GM21737 (cell line): ENCODE measurements around the gene P2RY6.

Experiments used
- ATAC-seq: cut with Tn5 transposase; IDR thresholded peaks from one replicate; pipeline ENCODE4 v1.9.1; 2021; ENCODE audit warnings: mild to moderate bottlenecking, moderate library complexity; ENCODE audit not compliant: unreplicated experiment

P2RY6 gene

DNA sequence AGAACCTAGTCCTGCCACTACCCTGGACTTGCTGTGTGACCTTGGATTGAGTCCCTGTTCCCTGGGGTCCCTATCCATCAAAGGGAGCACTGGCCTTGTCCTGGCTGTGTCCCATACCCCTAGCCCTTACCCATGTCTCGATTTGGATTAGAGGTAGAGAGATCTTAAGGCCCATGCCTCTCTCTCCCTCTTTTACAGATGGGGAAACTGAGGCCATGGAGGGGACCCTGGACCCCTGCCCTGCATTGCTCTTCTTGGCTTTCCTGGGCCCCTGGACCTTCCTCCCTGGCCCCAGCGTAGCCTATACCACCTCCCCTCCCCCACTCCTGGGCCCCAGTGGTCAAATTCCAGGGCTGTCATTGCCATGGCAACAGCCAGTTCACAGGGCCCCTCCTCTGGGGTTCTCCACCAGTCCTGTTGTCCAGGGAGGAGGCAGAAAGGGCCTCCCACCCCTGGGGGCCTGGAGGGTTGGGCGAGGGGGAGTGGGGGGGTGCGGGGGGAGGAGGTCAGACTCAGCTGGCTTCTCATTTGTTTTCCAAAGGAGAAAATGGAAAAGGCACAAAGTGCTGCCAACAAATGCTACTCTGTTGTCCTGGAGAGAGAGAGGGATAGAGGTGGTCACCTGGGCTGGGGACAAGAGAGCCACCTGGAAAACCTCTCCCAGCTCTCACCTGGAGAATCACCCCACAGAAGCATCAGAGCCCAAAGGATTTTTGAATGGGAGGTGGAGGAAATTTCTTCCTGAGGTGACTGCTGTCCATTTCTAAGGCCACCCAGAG is 59.2 kb downstream of the P2RY6 start:
- ATAC-seq, result no peak

DNA sequence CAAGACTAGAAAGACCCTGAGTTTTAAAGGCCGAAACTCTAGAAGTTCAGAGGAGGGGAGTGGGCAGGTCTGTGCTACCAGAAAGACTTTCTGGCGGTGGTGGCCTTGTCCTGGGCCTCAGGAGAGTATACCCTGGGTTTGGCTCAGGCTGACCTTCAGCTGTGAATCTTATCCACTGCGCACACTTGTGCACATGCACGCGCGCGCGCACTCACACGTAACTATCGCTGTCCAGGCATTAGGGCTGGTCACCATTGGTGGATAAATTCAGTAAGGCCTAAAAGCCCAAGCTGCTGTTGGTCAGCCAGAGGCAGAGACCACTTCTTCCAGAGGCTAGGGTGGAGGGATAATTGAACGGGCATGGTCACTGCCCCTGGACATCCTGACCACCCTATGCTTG is 61.0 kb downstream of the P2RY6 start:
- ATAC-seq, result no peak

DNA sequence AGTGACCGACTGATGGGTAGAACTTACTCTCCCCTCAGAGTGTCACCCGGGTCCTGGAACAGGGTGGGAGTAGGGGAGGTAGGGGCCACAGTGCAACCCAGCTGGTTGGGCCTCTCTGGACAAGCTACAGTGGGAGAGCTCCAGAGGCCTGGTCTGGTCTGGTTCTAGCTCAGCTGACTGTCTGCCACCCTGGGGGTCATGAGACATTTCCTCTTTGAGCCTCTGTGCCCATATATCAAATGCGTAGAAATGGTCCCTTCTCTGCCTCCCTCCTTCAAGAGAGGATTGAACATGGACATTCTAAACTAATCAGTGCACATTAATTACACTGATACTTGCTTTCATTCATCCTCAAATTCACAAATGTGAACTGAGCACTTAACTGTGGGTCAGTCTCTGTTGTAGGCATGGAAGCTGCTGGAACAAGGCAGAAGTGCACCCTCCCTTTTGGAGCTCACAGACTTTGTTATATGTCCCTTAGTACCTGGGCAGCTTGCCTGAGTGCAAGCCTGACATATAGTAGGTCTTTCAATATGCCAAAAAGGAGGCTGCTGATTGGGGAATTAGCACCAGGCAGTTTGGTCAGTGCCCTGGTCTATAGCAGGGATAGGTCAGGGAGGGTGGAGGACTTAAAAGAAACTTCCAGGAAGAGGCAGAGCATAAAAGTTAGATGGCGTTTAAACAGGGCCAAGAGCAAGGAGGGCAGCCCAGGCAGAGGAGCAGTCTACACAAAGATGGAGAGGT is 61.7 kb downstream of the P2RY6 start:
- ATAC-seq, result no peak

DNA sequence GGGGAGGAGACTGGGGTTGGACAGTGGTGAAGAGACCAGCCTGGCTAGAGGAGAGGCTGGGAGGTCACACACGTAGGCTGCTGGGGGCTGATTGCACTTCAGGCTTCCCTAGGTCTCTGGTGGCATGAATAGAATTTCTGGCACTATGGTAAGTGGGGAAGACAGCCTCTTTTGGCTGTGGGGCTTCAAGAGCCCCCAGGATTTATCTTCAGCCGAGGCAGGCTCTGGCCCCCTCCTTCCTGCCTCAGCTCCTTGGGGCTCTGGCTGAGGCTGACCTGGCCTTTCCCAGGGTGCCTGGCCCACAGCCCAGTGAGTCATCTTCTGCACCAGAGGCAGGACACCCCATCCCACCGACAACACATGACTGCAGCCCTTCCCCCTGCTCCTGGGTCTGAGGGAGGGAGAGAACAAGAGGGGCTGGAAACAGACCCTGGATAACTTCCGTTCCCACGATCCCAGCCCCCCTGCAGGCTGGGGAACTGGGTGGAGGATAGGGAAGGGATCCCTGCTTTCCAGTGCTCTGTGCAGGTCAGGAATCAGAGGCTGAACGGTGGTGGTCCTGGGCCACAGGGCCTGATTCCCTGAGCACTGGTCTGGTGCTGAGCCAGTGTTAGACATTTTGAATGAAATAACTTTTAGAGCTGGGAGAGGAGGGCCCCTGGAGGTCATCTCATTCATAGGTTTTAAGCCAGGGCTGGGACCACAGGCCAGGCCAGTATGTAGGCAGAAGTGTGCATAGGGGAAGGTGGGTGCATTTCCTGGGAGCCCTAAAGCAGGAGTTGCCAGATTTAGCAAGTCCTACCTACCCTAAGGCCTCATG is 62.5 kb downstream of the P2RY6 start:
- ATAC-seq, result no peak

DNA sequence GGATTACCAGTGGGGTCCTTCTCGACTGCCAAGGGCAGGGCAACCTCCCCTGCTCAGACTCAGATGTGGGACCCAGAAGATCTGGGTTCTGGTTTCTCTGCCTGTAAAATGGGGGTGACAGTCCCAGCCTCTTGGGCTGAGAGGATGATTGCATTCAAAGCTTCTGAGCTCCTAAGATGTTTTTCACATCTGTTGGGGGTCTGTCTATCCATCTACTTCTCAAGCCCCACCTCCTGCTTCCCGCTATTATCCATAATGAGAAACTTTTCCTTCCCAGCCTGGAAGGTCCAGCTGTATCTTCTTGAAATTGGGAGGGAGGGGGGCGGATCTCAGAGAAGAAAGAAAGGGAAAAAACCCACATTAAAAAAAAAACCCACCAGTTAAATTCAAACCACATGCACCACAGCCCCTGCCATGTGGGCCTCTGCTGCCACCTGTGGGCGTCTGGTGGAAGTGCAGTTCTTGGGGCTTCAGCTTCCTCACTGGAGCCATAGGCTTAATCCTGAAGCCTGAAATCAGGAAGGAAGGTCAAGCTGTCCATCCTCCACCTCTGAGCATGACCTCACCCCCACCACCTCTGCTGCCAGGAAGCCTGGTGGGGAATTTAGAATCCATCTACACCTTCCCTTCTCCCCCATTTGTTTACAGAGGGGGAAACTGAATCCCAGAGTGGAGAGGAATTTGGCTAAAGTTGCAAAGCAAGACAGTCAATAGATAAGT is 63.2 kb downstream of the P2RY6 start:
- no peak for ATAC-seq

DNA sequence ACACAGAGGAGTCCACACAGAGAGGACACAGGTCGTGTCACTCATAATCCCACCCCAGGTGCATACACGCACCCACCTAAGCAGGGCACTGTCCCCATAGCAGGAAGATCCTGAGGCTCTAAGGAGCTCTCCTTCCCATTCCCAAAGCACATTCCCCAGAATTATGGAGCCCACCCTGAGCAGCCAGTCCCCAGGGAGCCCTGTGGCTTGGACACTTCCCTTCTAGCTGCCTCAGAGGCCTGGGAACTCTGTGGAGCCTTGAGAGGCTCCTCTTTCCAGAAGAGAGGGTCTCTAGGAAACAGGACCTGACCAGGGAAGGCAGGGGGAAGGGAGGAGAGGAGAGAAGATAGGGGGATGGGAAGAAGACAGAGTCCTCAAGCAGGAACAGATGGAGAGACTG is 65.7 kb downstream of the P2RY6 start:
- no peak for ATAC-seq

DNA sequence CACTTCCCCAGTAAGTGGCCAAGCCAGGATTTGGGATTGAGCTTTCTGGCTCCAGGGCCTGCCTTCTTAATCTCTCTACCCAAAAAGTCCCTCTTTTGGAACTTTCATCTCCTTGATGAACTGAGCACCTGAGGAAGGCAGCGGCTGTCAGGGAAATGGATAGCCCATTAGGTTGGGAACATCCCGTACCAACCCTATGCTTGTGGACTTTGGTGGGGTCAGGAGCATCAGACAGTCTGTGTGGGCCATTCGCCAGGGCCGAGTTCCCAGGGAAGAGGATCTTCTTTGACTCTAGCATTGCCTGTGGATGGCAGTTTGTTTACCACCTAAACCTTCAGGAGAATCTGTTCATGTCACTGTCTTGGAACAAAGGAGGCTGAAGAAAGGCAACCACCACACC is 66.1 kb downstream of the P2RY6 start:
- no peak for ATAC-seq

DNA sequence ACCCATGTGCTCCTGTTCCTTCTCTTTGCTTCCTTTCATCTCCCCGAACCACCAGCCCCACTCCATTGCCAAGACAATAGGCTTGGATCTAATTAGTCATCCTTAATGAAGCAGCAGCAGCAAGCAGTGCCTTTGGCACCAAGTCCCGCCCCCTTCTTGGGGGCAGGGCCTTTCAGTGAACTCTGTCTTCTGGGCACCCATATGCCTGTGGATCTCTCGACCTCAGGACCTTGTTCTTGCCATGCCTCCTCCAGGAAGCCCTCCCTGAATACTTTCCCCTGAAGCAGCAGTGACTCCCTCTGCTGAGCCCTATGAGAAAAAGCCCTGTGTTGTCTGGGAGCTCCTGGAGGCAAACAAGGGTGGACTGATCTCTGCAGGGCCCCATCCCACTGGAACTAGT is 68.0 kb downstream of the P2RY6 start:
- ATAC-seq, result no peak

DNA sequence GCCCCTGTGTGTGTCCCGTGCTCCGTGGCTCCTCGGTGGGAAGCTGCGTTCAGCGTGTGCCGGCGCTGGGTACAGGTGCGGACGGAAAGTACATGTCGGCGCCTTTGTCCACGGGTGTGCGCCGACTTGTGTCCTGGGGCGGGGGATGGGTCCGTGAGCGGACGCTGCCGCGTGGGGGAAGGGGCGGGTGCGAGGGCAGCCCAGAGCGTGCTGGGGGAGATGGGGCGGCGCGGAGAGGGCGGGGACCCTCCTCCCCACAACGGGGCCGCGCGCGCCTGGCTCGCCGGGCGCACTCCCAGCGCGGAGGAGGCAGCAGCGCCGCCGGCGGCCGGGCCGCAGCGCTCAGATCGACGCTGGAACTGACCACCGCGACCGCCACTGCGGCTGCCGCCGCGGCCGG is 70.5 kb downstream of the P2RY6 start:
- ATAC-seq, result no peak

DNA sequence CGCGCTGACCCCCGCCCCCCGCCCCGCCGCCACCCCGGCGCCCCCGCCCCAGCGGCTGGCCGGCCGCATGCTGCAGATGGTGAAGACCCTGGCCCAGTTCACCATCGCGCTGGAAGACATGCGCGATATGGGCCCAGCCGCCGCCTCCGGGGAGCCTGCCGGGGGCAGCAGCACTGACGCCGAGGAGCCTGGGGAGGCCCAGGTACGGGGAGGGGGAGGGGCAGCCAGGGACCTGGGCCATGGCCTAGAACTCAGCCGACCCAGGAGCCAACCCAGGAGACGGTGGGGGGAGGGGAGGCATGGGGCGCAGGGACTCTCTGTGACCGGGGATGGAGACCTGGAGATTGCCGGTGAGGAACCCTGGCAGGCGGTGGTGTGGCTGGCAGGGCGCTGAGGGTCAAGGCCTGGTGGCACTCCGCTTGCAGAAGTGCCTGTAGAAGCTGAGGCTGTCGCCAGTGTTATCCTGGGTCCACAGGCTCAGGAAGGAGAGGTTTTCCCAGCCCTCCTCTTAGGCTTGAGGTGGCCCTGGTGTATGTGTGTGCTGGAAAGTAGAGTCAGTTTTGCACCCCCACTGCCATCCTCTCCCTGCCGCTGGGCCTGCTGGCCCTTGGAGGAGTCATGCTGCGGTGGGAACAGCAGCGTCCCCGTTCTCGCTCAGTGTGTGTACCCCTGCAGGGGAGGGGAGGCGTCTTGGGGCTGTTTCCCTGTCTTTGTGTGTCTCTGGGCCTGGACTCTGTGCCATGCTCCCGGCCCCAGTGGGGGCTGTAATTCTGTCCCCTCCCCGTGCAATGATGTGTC is 71.1 kb downstream of the P2RY6 start:
- ATAC-seq, result no peak

DNA sequence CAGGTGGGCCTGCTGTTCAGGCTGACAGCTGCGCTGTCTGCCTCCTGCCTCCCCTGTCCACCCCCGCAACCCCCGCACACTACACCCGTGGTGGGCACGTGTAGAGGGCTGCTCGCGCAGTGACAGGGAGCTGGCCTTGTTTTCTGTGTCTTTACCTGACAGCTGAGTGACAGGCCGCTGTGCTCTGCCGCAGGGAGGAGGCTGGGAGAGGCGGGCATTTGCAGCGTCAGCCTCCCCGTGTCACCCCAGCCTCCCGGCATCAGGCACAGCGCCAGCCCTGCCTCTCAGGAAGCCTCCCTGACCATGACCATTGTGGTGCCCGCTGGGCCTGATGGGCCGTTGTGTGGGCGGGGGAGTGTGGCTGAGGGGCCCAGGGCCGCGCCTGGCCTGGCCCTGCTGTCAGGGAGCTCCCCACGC is 72.1 kb downstream of the P2RY6 start:
- ATAC-seq, result no peak

DNA sequence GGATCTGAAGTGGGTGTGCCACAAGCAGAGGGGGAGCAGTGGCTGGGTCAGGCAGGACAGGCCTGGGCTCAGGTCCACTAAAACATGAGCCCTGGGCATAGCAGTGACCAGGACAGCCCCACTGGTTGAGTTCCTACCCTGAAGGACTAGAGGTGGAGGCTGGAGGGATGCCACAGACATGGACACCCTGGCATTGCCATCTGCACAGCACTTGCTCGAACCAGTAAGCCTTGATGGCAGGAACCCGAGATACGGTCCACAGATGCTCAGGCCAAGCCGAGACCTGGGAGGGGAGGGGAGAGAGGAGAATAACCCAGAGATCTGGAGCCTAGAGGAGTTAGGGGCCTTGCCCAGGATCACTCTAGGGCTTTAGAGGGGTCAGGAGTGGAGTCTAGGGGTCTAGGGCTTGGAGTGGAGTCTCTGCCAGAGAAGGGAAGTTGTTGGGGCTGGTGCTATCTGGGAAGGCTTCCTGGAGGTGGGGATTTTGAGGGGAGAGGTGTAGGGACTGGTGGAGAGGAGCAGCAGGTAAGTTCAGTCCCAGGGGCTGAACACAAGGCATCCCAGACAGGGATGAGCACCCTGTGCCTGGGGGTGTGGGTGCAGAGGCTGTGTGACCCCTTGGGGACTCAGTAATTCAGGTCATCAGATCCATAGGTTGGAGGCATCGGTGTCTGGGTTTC is 73.5 kb downstream of the P2RY6 start:
- ATAC-seq, result no peak

DNA sequence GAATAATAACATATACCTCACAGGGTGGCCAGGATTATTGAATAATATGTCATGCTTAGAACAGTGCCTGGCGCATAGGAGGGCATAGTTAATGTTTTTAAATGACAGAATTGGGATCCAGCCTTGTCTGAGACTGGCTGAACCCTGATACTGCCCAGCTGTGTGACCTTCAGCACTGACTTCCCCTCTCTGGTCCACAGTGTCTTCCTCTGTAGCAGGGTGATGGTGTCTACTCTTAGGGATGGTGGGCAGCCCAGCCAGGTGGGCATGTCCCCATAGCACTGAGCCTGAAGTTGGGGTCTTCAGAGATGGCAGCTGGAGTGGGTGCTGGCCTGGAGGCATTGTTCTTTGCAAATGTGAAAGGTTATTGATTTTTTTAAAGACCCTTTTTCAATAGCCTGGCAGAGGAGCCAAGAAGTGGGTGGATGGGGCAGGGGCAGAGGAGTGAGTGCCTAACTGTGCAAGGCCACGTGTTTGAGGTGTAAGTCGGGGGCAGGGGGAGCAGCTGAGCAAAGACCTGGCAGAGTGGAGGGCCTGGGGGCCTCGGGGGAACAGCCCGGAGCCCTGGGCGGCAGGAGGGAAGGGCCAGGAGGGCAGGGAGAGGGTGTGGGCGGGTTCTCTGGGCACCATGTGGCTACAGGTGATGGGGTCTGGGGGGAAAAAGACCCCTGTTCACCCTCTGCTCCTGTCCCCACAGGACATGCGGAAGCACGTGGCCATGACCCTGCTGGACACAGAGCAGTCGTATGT is 74.2 kb downstream of the P2RY6 start:
- ATAC-seq, result no peak

DNA sequence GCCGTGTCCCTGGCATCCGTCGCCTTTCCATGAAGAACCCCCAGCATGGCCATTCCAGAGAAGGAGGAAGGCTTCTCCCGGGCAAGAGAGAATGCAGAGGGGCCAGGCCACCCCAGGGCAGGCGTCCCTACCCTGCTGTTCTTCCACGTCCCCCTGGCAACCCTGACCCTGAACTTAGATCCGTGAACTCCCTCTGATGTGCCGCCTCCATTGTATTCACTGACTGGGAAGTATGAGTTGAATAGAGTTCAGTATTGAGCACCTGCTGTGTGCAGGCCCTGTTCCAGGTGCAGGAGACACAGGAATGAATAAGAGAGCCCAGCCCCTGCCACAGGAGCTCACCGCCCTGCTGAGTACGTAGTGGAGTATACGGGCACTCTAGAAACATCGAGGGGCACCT is 74.9 kb downstream of the P2RY6 start:
- no peak for ATAC-seq
